ENCODE measurements around the gene APBA2.

DNA sequence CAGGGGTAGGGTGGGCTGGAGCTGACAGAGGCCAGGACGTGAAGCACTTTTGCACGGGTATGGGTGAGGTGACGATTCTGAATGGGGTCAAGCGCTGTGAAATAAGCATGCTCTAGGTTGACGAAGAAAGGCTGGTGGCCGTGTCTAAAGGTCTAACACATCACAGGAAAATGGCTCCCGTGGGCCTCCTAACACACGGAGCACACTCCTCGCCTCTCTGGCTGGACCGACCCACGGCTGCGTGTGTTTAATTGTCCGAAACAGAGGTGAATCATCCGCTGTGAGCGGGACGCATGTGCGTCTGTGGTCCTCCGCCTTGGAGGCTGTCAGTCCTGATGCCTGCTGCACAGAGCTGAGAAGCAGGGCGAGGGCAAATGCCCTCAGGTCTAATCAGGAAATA is 253.3 kb downstream of the APBA2 start:
- TF ChIP-seq, protein P1, sequence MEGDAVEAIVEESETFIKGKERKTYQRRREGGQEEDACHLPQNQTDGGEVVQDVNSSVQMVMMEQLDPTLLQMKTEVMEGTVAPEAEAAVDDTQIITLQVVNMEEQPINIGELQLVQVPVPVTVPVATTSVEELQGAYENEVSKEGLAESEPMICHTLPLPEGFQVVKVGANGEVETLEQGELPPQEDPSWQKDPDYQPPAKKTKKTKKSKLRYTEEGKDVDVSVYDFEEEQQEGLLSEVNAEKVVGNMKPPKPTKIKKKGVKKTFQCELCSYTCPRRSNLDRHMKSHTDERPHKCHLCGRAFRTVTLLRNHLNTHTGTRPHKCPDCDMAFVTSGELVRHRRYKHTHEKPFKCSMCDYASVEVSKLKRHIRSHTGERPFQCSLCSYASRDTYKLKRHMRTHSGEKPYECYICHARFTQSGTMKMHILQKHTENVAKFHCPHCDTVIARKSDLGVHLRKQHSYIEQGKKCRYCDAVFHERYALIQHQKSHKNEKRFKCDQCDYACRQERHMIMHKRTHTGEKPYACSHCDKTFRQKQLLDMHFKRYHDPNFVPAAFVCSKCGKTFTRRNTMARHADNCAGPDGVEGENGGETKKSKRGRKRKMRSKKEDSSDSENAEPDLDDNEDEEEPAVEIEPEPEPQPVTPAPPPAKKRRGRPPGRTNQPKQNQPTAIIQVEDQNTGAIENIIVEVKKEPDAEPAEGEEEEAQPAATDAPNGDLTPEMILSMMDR (conservative IDR thresholded peaks at IDR 0.05; ENCODE audit: low read length), result no peak
- TF ChIP-seq EZH2phosphoT487 (IDR thresholded peaks at IDR 0.05; ENCODE audit: borderline replicate concordance, low read depth, low read length), result no peak

Data from OCI-LY7 (cell line).